GM06990 (cell line): ENCODE results near the gene FOXC2.

Experiments used
- DNase-seq: peaks from one replicate; pipeline ENCODE4 v3.0.0-alpha.2; 2011; ENCODE audit not compliant: insufficient read length; ENCODE audit errors: extremely low read depth
- H3K27me3 ChIP-seq: replicated peaks from 2 replicates; pipeline ENCODE4 v1.6.0; 2011; ENCODE audit warnings: low read length; ENCODE audit not compliant: control insufficient read depth, insufficient read depth
- H3K36me3 ChIP-seq: 2 replicates; pipeline ENCODE4 v1.5.1; 2011; ENCODE audit warnings: low read length; ENCODE audit not compliant: control insufficient read depth, insufficient read depth
- H3K4me3 ChIP-seq: replicated peaks from 2 replicates; pipeline ENCODE4 v1.5.1; 2011; ENCODE audit warnings: low read depth, mild to moderate bottlenecking, control low read depth, low read length
- CTCF ChIP-seq: IDR thresholded peaks from 2 replicates; pipeline ENCODE4 v1.5.1; 2011; ENCODE audit warnings: low read length, control low read depth, mild to moderate bottlenecking, inconsistent platforms; ENCODE audit not compliant: insufficient read depth, poor library complexity, severe bottlenecking

The FOXC2 gene

GRCh38 chr16:86566601-86566965 is at the start of gene FOXC2:
Gene FOXC2 (plus strand): TSS chr16:86566829. CDS start chr16:86567336, 507 bp downstream.
- TF ChIP-seq CTCF: no peak
- peaks cover 3% of the 10 kb centered on the region for H3K27me3 ChIP-seq
- no peak for DNase-seq
- no peak within 1 kb of the TSS for H3K4me3 ChIP-seq
- no peaks in the 10 kb centered on the region for H3K36me3 ChIP-seq

DNA sequence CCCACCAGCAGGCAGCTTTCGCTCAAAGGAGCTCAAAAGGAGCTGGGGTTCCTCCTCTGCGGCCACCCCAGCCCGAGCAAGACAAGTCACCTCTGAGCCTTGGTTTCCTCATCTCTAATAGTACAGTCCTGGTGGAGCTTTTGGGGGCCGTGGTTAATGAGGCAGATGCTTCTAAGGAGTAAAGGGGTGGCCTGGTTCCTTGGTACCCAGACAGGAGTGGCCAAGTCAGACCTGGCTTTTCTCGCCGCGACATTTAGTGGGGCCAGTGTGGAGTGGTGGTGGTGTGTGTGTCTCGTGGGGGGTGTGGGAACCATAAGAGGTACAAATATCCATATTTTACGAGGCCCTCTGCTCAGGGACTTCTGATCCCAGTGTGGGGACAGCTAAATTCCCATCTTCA is 49.6 kb upstream of the FOXC2 start:
- H3K27me3 ChIP-seq: no peaks in the 10 kb centered on the region; the same call in 1 of the 2 replicates
- no peak for TF ChIP-seq CTCF
- H3K36me3 ChIP-seq: no peaks in the 10 kb centered on the region
- H3K4me3 ChIP-seq: no peak overlapping the region
- DNase-seq: no peak

GRCh38 chr16:86517652-86518258 is 48.9 kb upstream of the FOXC2 start:
- no peak for DNase-seq
- Histone ChIP-seq H3K4me3 (no peak overlapping the region), H3K27me3 (no peaks in the 10 kb centered on the region; the same call in 1 of the 2 replicates), H3K36me3 (no peaks in the 10 kb centered on the region)
- peak; percentile 75 for TF ChIP-seq CTCF

- no peaks in the 10 kb centered on the region; the same call in 1 of the 2 replicates for H3K27me3 ChIP-seq
These were observed 47.5 kb upstream of the FOXC2 start for GRCh38 chr16:86519007-86519648.

GRCh38 chr16:86519649-86520316 is 46.8 kb upstream of the FOXC2 start:
- H3K4me3 ChIP-seq: no peak overlapping the region
- H3K36me3 ChIP-seq: no peaks in the 10 kb centered on the region
- H3K27me3 ChIP-seq: no peaks in the 10 kb centered on the region; the same call in 1 of the 2 replicates
- peak; percentile 87 for TF ChIP-seq CTCF
- no peak for DNase-seq

More at GRCh38 chr16:86519007-86519648, 47.5 kb upstream of the FOXC2 start:
- no peaks in the 10 kb centered on the region for H3K36me3 ChIP-seq
- no peak for DNase-seq
- H3K4me3 ChIP-seq: no peak overlapping the region
- TF ChIP-seq CTCF: no peak
